Dermis microvascular lymphatic vessel endothelial cell (primary cell): Measurements from ENCODE around the gene TMBIM6. TPM values are rescaled to one million over a fixed set of nuclear protein-coding genes. Genes with fewer than 3 reads are reported as not detected.

Experiments
- DNase-seq, 2 donors: peaks; one replicate each; pipeline versions ENCODE4 v3.0.0 to v3.0.0-alpha.2; 2010; ENCODE audit warnings: low read depth in 2 of 2
- total RNA-seq: library from RNA; depleted of rRNA; stranded (reverse); fragments of >200 nt; gene quantifications from 2 replicates; pipeline ENCODE4 v1.2.1, GENCODE V29; 2014

TMBIM6 gene
- total RNA-seq, 1 donor from 2014 or later, result 272 TPM

DNA sequence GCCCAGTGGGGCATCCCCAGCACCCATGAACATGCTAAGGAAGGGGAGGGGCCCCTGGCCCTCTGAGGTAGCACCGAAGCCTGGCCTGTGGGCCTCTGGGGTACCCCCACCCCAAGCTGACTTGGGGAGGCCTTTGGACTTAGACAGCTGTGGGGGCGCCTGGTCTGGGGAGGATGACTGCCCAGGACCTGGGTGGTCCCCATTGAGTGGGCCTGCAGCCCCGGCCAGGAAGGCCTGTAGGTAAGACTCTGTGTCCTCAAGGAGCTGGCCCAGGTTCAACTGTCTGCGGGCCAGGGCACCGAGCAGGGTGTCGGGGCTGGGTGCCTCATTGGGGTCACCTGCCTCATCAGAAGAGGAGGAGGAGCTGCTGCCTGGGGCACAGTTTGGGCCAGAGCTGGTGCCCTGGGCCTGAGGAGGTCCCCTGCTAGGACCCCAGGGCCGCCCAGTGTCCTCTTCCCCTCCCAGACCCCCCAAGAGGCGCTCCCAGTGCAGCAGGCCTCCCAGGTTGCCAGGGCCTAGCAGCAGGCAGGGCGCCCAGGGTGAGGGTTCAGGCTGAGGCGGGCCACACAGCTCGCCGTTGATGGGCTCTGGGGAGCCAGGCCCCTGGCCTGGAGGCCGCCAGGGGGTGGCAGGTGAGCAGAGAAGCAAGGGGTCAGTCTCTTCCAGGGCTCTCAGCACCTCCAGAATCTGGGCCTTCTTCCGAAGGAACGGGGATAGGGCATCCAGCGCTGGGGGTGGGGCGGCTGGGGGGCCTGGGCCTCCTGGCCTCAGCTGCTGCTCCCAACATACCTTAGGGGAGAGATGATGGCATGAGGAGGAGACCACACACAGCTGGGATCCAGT lies 55.5 kb downstream of the TMBIM6 start:
- no peak for DNase-seq

DNA sequence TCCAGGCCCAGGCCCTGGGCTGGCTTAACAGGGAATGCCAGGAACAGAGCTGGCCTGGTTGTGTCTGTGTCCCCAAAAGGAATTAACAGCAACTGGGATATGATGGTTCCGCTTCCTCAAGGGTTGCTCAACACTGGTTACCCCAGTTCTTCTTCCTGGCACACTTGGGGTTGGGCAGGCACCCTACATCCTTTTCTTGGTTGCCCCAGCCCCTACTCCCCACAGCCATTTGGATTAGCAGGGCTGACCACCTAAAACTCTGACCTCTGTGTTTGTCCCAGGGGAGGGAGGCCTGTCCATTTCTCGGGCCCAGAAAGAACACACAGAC lies 56.1 kb downstream of the TMBIM6 start:
- no peak for DNase-seq

DNA sequence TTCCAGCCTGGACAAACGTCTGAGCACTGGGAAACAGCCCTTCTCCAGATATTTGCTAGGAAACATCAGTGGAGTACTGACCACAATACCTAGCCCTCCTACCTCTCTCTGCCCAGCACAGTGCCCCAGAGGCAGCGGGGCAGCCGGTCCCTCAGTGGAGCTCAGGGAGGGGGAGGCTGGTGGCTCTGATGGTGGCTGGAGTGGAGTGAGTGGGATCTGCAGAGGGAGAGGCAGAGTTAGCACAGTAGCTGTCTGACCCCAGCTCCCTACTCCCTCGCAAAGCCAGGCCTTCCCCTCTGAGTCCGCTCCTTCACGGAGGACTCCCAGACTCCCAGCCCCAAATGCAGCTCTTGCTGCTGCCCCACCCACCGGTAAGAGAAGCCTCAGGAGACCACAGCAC lies 56.9 kb downstream of the TMBIM6 start:
- DNase-seq, result no peak

DNA sequence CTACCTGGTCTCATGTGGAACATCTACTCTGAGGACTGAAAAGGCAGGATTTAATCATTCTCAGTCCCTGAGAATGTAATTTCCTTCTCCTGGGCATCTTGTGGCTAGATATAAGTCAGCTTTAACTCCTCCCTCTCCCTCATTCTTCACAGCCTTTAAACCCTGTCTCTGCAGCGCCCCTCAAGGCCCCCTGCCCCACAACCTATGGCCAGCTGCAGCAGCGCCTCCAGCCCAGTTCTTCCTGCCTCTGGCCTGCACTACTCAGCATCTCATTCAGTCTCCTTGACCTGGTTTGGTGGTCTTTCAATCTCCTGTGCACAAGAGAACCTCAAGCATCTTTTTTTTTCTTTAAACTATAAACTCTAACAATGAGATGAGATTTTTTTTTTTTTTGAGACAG lies 57.6 kb downstream of the TMBIM6 start:
- no peak for DNase-seq

DNA sequence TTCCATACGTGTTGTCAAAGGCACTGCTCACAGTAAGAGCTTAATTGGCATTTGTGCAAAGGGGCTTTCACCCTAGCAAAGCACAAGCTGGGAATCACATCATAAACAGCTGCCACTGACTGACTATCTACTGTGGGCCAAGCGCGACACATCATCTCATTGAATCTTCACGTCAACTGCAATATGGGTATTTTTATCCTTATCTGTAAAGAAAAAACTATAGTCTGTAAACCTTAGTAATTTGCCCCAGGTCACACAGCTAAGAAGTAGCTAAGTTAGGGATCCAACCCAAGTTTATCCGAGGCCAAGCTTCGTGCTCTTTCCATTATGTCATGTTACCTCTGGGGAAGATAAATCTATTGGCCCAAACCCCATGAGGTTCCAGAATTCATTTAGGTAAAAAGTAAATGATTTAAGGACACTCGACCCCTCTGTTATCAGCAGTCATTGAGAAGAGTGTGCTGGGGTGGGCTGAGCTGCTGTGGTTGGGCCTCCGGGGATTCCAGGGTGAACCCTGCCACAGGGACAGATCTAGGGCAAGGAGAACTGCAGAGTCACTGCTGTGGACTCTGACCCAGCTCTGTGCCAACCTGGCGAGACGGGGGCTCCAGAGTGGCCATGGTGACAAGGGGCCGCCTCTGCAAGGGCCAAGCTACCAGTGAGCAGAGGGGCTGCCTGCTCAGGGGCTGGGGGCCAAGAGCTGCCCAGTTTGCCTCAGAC lies 59.2 kb downstream of the TMBIM6 start:
- DNase-seq, result no peak

DNA sequence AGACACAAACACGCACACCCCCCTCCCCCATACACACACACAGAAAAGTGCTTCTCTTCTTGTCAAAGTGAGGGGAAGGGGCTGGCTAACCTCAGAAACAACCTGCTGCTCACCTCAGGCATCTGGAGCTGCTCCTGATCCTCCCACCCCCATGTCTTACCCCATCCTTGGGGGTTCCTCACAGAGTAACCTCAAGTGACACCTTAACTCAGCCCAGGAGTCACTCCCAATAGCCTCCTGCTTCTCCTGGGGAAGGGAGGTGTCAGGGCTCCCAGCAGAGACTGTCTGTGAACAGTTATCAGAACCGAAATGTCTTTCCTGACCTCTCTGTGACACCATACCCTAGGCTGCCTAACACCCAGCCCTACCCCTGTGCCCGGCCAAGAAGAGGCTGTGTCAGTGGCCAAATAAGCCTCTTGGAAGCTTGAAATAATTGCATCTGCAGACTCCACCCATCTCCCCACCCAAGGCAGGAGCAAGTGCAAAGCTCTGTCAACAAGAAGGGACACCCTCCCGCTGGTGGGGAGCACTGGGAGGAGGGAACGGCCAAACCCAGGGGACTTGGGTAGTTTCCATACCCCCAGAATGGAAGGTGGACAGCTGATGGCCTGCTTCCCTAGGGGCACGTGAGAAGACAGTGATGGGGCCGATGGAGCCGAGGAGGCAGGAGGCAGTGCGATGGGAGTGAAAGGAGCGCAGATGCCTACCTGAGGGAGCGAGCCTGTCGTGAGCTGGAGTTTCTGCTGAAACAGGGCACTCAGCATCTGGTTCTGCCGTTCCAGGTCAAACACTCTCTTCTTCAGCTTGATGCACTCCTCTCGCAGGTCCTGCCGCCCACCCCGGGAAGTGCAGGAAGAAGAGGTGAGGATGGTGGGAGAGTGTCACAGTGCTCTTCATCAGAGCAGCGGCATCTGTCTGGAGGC lies 60.0 kb downstream of the TMBIM6 start:
- no peak for DNase-seq

DNA sequence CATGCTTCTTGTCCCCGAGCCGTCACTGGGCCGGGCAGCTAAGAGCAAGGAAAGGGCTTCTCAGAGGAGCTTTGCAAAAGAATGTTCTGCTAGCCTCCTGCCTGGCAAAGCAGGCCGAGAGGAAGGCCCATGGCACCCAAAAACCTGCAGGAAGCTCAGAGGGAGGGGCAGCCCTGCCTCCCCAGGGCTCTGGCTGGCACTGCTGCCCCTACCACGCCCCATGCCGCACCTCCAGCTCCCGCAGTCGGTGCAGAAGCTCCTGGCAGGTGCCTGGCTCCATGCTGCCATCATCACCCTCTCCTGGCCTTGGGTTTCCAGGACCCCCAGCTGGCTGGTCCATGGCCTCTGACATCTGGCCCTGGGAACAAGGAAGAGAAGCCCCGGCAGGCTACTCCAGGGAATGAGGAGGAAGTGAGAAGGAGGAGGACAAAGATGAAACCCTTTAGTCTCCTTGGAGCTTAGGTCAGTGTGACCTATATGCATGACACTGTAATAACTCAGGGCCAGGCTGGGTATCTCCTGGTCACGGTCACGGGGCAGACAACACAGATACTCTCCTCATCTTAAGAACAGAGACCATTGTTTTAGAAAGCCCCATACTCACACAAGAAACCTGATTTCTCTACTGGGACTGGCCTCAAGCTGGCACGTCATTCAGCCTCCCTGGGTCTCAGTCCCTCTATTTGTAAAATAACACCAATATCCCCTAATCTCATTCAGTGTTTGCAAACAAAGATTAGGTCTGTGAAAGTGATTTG lies 62.5 kb downstream of the TMBIM6 start:
- no peak for DNase-seq

DNA sequence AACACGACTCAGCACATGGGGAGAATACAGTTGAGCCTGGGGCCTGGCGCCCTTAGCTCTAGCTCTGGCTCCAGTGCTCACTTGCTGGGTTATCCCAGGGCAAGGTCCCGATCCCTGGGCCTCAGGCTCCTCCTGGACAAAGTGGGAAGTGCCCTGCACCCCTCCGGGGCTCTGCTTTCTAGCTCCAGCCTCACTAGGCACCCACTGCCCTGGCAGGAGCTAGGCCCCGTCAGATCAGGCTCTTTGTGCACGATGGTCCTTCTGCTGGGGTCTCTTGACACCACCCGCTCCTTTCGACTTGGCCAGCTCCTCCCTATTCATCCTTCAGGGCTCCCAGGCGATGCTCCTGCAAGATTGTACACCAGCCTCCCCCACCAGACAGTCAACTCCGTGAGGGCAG lies 63.5 kb downstream of the TMBIM6 start:
- DNase-seq, result no peak

DNA sequence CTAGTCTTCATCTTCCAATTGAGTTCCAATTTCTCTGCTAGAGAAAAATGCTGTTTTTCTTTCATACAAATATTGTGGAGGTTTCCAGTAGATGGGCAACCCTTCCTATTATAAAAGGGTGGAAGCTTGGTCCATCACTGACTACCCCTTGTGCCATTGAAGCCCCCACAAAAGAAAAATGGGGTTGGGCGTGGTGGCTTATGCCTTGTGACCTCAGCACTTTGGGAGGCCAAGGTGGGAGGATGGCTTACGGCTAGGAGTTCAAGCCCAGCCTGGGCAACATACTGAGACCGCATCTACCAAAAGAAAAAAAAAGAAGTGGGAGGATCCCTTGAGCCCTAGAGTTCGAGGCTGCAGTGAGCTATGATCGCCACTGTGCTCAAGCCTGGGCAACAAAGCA lies 64.1 kb downstream of the TMBIM6 start:
- DNase-seq, result no peak

DNA sequence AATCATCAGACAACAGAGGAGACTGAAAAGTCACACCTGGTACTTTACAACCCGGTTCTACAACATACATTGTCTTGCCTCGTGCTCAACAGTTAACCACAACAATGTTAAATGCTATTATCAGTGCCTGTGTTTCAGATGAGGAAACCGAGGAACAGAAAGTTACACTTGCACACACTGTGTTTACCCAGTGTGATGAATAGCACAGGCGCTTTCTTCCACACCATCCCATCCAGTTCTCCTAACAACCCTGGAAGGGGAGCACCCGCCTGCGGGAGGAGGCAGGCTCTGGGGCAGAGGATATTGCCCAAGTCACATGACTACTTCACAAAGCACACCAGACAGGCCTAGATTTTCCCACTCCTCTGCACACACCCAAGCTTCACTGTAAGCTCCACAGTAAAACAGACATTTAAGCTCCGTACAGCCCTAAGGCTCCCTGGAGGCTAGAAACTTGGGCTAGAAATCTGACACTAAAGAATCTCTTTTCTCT lies 65.0 kb downstream of the TMBIM6 start:
- no peak for DNase-seq

DNA sequence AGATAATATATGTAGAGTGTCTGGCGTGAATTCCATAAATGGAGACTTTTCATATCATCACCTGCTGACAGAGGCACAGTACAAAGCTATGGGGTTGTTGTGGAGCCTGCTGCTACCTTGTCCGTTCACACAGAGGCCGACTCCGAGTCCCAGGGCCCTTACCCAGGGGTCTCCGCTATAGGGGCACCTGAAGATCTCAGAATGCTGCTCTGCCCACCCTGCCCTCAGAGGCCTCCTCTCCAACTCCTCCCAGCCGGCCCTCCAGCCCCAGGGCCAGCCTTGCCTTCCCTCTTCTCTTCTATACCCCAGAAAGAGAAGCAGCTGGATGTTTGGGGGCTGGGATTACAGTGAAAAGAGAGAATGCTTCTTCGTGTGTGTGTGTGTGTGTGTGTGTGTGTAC lies 65.5 kb downstream of the TMBIM6 start:
- no peak for DNase-seq

DNA sequence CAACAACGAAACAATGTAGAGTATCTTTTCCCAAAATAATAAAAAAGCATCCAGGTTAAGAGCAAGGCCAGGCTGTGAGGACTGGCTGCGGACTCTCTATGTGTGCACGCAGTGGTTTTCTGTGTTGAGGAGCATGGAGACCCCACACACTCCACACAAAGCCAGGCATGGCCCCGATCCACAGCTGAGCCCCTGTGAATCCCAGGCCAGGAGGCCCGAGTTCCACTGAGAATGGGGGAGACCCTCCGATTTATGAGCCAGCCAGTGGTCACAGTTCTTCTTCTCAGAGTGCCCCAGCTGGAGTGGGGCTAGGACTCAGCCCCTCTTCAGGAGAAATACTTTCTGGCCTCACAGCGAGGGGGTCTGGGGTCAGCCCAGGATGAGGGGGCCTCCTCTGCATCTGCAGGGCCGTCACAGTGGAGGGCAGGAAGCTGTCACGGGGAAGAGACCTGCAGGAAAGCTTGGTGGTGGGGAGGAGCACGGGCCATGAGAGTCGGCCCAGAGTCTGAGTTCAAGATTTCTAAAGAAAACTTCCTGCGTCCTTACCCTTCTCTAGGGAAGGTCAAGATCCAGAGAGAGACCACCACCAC lies 66.7 kb downstream of the TMBIM6 start:
- no peak for DNase-seq

DNA sequence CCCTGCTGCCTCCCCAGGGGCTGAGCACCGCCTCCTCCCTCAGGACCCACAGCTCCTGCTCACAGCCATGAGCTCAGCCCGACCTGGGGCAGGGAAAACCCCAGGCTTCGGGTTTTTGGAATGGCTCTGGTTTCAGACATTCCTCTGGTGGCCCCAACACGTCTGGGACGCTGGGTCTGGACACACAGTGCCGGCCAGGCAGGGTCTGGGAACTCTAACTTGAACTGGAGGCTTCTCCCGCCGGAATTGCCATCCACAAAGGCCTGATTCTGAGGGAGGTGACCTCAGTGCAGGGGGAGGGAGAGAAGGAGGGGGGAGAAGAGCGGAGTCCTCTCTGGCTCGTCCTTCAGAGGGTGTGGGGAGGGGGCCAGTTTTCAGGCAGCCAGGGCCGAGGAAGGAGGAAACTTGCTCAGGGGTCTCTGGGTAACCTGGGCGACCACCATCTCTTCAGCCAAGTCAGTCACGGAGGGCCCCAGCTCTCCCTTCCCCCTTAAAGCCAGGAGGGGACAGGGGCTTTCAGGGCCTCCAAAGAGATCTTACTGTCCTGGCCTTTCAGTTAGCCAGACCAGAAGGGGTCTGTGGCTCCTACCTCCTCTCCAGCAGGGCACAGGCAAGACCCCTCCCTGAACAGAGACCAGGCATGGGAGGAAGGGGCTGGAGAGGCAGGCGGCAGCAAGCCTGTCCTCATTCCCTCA lies 67.5 kb downstream of the TMBIM6 start:
- DNase-seq, result no peak

DNA sequence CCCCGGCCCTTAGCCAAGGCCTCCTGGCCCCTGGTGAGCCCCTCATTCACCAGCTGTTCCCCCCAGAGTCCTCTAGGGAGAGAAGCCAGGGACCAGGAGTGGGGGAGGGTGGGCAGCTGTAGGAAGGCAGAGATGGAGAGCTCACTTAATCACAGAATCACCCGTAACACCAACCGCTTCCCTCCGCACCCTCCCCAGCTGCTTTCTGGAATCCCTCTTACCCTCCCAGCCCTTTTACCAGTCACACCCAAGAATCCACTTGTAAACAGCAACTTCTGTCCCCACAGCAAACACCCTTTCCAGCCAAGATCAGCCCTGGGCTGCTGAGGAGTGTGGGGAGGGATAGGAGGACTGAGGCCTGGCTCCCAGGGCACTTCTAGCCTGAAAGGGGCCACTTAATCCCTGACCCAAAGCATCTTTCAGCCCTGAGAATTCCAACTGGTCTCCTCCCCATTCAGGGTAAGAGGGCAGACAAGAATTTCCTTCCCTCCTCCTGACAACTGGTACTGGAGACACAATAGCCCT lies 68.1 kb downstream of the TMBIM6 start:
- no peak for DNase-seq

DNA sequence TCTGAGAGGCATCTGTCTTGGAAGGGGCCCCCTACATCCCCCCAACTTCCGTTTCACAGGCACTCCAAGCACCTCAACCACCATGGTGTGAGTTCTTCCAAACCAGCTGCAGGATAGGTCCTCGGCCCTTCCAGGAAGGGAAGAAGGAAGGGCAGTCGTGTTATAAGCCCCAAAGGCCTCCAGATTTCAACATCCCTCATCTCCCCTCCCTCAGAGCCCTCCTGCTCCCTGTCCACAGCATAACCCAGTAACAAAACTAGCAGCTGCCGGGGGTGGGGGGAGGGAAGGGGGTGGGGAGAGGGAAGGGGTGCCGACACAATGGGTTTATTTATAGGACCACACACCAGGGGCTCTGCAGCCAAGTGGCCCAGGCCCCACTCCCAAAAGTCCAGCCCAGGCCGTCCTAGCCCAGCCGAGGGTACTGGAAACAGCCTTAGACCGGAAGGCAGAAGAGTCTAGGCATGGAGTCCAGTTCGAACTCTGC lies 68.6 kb downstream of the TMBIM6 start:
- no peak for DNase-seq

DNA sequence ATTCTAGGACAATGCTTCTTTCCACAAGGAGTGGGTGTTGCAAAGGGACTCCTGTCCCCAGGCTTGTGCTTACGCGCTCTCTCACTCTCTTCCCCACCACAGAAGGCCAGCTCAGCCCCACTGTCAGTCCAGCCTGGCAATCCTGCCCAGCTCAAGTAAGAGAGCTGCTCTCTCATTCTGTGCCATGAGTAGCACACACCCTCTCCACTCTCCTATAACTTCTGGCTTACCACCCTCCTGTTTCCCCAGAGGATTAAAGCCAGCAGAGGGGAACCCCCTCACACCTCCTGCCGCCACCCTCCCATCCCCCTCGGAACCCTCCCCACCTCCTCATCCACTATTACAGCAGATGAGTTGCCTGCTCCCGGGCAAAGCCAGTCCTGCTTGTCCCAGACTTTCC lies 69.8 kb downstream of the TMBIM6 start:
- DNase-seq, result no peak

DNA sequence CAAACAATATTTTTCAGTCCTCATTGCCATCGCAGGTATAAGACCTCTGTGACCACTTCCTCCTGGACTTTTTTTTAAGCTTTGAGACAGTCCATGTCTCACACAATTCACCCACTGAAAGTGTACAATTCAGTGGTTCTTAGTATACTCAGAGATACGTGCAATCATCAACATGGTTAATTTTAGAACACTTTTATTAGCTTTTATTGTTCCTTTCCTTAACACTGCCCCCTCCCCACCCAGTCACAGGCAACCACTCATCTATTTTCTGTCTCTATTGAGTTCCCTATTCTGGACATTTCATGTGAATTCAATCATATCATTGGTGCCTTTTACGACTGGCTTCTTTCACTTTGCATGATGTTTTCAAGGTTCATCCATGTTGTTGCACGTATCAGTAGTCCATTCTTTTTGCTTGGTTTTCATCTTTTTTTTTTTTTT lies 70.6 kb downstream of the TMBIM6 start:
- no peak for DNase-seq

DNA sequence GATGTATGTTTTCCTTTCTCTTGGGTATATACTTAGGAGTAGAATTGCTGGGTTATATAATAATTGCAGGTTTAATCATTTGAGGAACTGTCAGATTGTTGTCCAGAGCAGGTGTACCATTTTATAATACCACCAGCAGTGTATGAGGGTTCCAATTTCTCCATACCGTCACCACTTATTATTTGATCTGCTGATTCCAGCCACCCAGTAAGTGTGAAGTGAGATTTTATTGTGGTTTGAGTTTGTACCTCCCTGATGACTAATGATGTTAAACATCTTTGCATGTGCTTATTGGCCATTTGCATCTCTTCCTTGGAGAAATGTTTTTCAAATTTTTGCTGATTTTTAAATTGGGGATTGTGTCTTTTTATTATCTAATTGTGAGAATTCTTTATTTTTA lies 71.8 kb downstream of the TMBIM6 start:
- DNase-seq, result no peak
